ENCODE results near the gene FLOT1. TPM values are rescaled to one million over a fixed set of nuclear protein-coding genes. Genes with fewer than 3 reads are reported as not detected.

FLOT1 gene
- total RNA-seq (2022; extraction: Qiagen RNA extraction; ENCODE audit: low read depth) = 81.4 to 94.3 TPM (median 88.8 TPM) in 5 replicates

GRCh38 chr6:30742316-30743098, at the start of gene FLOT1:
Gene FLOT1 (minus strand): TSS chr6:30742687. CDS start chr6:30742189, 498 bp downstream.

GRCh38 chr6:30744054-30744805, 1.7 kb upstream of the FLOT1 start, which contains the start of gene IER3:
Gene IER3 (minus strand): TSS chr6:30744547. CDS start chr6:30744518, 29 bp downstream.

GRCh38 chr6:30719791-30720737, 22.4 kb downstream of the FLOT1 start, which contains the start of gene TUBB:
Gene TUBB (plus strand): TSS chr6:30720352. CDS start chr6:30720507, 155 bp downstream.

GRCh38 chr6:30717129-30717844, 25.2 kb downstream of the FLOT1 start, which contains the start of gene MDC1:
Gene MDC1 (minus strand): TSS chr6:30717281. CDS start chr6:30715175, 2,106 bp downstream.

GRCh38 chr6:30690403-30691207, 51.9 kb downstream of the FLOT1 start, which contains the start of gene NRM:
Gene NRM (minus strand): TSS chr6:30690984. CDS start chr6:30690974, 10 bp downstream.

GRCh38 chr6:30686009-30686907, 56.2 kb downstream of the FLOT1 start, which contains the start of gene PPP1R18:
Gene PPP1R18 (minus strand): TSS chr6:30686645. CDS start chr6:30686018, 627 bp downstream.

Other genes starting within 250 kb of the FLOT1 start
- gene GNL1, start 186.2 kb downstream of the FLOT1 start, total RNA-seq (2022; extraction: Qiagen RNA extraction; ENCODE audit: low read depth) = 29.4 to 36.9 TPM (median 34.2 TPM) in 5 replicates
- 15.0 to 17.8 TPM (median 15.5 TPM) in 5 replicates for gene PRR3, start 185.4 kb downstream of the FLOT1 start, total RNA-seq (2022; extraction: Qiagen RNA extraction; ENCODE audit: low read depth)
- gene ABCF1, start 171.2 kb downstream of the FLOT1 start, total RNA-seq (2022; extraction: Qiagen RNA extraction; ENCODE audit: low read depth) = 54.6 to 59.1 TPM (median 55.0 TPM) in 5 replicates
- gene PPP1R10, start 125.4 kb downstream of the FLOT1 start, total RNA-seq (2022; extraction: Qiagen RNA extraction; ENCODE audit: low read depth) = 26.5 to 49.4 TPM (median 34.1 TPM) in 5 replicates
- 69.1 to 95.9 TPM (median 73.8 TPM) in 5 replicates for gene MRPS18B, start 124.8 kb downstream of the FLOT1 start, total RNA-seq (2022; extraction: Qiagen RNA extraction; ENCODE audit: low read depth)
- gene ATAT1, start 115.8 kb downstream of the FLOT1 start, total RNA-seq (2022; extraction: Qiagen RNA extraction; ENCODE audit: low read depth) = 5.1 to 6.7 TPM (median 6.0 TPM) in 5 replicates
- gene C6orf136, start 95.6 kb downstream of the FLOT1 start, total RNA-seq (2022; extraction: Qiagen RNA extraction; ENCODE audit: low read depth) = 9.6 to 14.3 TPM (median 13.5 TPM) in 5 replicates
- 24.8 to 29.7 TPM (median 29.0 TPM) in 5 replicates for gene DHX16, start 69.7 kb downstream of the FLOT1 start, total RNA-seq (2022; extraction: Qiagen RNA extraction; ENCODE audit: low read depth)
- gene PPP1R18, start 56.0 kb downstream of the FLOT1 start, total RNA-seq (2022; extraction: Qiagen RNA extraction; ENCODE audit: low read depth) = 45.9 to 52.5 TPM (median 47.2 TPM) in 5 replicates
- gene NRM, start 51.7 kb downstream of the FLOT1 start, total RNA-seq (2022; extraction: Qiagen RNA extraction; ENCODE audit: low read depth) = 24.4 to 30.4 TPM (median 27.2 TPM) in 5 replicates
- gene MDC1, start 25.4 kb downstream of the FLOT1 start, total RNA-seq (2022; extraction: Qiagen RNA extraction; ENCODE audit: low read depth) = 14.9 to 23.1 TPM (median 18.3 TPM) in 5 replicates
- 879 to 1,021 TPM (median 905 TPM) in 5 replicates for gene TUBB, start 22.3 kb downstream of the FLOT1 start, total RNA-seq (2022; extraction: Qiagen RNA extraction; ENCODE audit: low read depth)
- 129 to 154 TPM (median 152 TPM) in 5 replicates for gene IER3, start 1.9 kb upstream of the FLOT1 start, total RNA-seq (2022; extraction: Qiagen RNA extraction; ENCODE audit: low read depth)
- gene DDR1, start 141.8 kb upstream of the FLOT1 start, total RNA-seq (2022; extraction: Qiagen RNA extraction; ENCODE audit: low read depth) = 47.7 to 53.6 TPM (median 49.4 TPM) in 5 replicates
- 17.6 to 20.8 TPM (median 18.6 TPM) in 5 replicates for gene GTF2H4, start 165.5 kb upstream of the FLOT1 start, total RNA-seq (2022; extraction: Qiagen RNA extraction; ENCODE audit: low read depth)
- gene VARS2, start 171.6 kb upstream of the FLOT1 start, total RNA-seq (2022; extraction: Qiagen RNA extraction; ENCODE audit: low read depth) = 10.3 to 14.0 TPM (median 12.2 TPM) in 5 replicates
- not detected in 5 replicates for gene SFTA2, start 189.5 kb upstream of the FLOT1 start, total RNA-seq (2022; extraction: Qiagen RNA extraction; ENCODE audit: low read depth)
- gene MUCL3, start 198.3 kb upstream of the FLOT1 start, total RNA-seq (2022; extraction: Qiagen RNA extraction; ENCODE audit: low read depth) = 0.02 to 0.05 TPM (median 0.03 TPM) in 3 of 5 replicates, not detected in the others
- gene MUC21, start 241.0 kb upstream of the FLOT1 start, total RNA-seq (2022; extraction: Qiagen RNA extraction; ENCODE audit: low read depth) = not detected in 5 replicates

Data from A549 treated with DMSO at 1 μM for 4 hours (cell line).